GM23248 (cell line): ENCODE results near the gene CNGA4.

Experiments
- EZH2 ChIP-seq: fragments of 200-600 bp; sonication (generic); IDR thresholded peaks from 2 replicates; pipeline ENCODE4 v1.6.1; 2018; ENCODE audit warnings: antibody characterized with exemption, mild to moderate bottlenecking; ENCODE audit not compliant: insufficient read depth, poor library complexity, severe bottlenecking
- EZH2phosphoT487 ChIP-seq: fragments of 200-600 bp; sonication (generic); IDR thresholded peaks from 2 replicates; pipeline ENCODE4 v1.6.1; 2018; ENCODE audit warnings: antibody characterized with exemption, moderate library complexity, mild to moderate bottlenecking, low read depth; ENCODE audit not compliant: insufficient read depth

- TF ChIP-seq EZH2phosphoT487 (no peak), EZH2 (no peak)
These were observed 24.4 kb upstream of the CNGA4 start for GRCh38 chr11:6214530-6214929.
